ENCODE measurements around the gene GSK3B. TPM values are rescaled to one million over a fixed set of nuclear protein-coding genes. Genes with fewer than 3 reads are reported as not detected.

GSK3B gene
- total RNA-seq, 1 experiment from 2014 or later: 56.4 TPM

Other genes with a start within 250 kb of the GSK3B start
- gene GPR156, start 190.8 kb upstream of the GSK3B start, total RNA-seq (2014; rRNA removed; shearing (Covaris generic)): 0.91 TPM in 2 replicates

Measured in SJCRH30 (cell line).